ENCODE results near the gene PAX9. TPM values are rescaled to one million over a fixed set of nuclear protein-coding genes. Genes with fewer than 3 reads are reported as not detected.

PAX9 gene
- total RNA-seq, 2 donors from 2014 or later = 0.25 to 0.77 TPM

DNA sequence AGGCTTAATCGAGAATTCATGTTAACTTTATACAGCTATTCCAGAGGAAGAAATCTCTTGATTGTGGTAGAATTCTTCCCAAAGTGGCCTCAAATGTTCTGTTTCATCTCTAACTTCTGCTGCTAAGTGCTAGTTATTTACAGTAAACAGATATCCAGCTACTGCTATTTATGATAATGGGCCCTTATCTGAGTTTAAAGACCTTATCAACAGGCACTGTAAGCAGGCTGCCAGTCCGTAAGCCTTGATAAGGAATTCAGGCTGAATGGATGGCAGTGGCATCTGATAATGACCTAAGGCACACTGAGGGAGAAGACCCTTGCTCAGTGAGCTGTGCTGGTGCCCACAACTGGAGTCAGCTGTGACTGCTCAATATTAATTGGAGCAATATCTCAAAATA is 59.0 kb downstream of the PAX9 start:
- Histone ChIP-seq H3K4me3 (no peak overlapping the region), H3K27me3 (no peaks in the 10 kb centered on the region), H3K27ac (no peak overlapping the region), H3K9me3 (no peaks in the 10 kb centered on the region), H3K9ac (ENCODE audit: low read depth in 2 of 2, low read length in 2 of 2) (no peak overlapping the region), H3K36me3 (no peaks in the 10 kb centered on the region), H3K4me1 (no peaks in the 10 kb centered on the region)
- no peak for DNase-seq
- TF ChIP-seq, protein P1, sequence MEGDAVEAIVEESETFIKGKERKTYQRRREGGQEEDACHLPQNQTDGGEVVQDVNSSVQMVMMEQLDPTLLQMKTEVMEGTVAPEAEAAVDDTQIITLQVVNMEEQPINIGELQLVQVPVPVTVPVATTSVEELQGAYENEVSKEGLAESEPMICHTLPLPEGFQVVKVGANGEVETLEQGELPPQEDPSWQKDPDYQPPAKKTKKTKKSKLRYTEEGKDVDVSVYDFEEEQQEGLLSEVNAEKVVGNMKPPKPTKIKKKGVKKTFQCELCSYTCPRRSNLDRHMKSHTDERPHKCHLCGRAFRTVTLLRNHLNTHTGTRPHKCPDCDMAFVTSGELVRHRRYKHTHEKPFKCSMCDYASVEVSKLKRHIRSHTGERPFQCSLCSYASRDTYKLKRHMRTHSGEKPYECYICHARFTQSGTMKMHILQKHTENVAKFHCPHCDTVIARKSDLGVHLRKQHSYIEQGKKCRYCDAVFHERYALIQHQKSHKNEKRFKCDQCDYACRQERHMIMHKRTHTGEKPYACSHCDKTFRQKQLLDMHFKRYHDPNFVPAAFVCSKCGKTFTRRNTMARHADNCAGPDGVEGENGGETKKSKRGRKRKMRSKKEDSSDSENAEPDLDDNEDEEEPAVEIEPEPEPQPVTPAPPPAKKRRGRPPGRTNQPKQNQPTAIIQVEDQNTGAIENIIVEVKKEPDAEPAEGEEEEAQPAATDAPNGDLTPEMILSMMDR (IDR thresholded peaks at IDR 0.05) = no peak
- intact Hi-C loops (cut with DNase I) = no loop called here

DNA sequence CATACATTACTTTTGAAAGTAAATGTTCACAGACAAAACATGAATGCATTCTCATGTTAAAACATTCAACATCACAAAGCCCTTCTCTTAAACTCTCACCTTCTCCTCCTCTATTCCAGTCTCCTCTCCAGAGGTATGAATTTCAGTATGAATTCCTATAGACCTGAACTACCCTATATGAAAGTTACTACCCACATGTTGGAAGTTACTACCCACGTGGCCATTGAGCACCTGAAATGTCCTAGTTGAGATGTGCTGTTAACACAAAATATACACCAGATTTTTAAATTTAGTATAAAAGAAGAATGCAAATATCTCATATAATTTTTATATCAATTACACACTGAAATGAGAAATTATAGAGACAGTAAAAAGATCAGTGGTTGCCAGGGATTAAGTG is 60.2 kb downstream of the PAX9 start:
- intact Hi-C loops (cut with DNase I) = no loop called here
- no peaks in the 10 kb centered on the region for H3K4me1 ChIP-seq
- DNase-seq = no peak
- H3K9me3 ChIP-seq = no peaks in the 10 kb centered on the region
- H3K4me3 ChIP-seq = no peak overlapping the region
- no peaks in the 10 kb centered on the region for H3K27me3 ChIP-seq
- no peaks in the 10 kb centered on the region for H3K36me3 ChIP-seq
- no peak overlapping the region for H3K27ac ChIP-seq
- H3K9ac ChIP-seq (ENCODE audit: low read depth in 2 of 2, low read length in 2 of 2) = no peak overlapping the region
- TF ChIP-seq, protein P1 (IDR thresholded peaks at IDR 0.05) = no peak

DNA sequence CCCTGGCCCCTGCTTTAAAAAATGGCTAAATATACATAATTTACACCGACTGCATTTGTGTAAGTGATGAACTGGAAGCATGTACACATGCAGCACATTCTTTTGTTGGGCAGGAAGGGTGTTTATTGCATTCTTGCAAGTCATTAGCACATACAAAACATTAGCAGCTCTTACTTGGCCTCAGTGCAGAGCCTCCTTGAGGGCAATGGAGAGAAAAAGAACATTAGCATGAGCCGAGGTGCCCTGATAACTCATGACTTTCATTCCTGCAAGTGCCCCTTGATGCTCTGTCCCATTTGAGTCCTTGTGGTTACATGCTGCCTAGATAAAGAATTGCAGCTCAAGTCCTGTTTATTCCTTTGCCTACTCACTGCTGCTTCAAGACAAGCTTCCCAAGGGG is 61.9 kb downstream of the PAX9 start:
- Histone ChIP-seq H3K9me3 (no peaks in the 10 kb centered on the region), H3K27me3 (no peaks in the 10 kb centered on the region)

DNA sequence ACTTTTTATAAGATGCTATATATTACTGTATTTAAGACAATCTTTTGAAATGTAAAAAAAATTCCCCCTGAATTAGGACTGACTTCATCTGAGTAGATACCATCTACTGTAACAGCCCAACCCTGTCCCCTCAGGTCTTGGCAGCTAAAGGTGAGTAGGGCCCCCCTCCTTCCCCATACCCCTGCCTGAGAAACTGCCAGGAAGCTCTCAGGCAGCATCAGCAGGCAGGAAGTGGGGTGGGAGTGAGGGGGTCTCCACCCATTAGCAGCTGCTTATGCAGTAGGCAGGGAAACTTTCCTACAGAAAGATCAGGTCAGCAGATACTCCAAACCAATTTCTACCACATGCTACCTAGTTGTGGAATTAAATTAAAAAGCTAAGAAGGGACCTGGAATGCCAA is 62.5 kb downstream of the PAX9 start:
- no peaks in the 10 kb centered on the region for H3K9me3 ChIP-seq
- H3K36me3 ChIP-seq = no peaks in the 10 kb centered on the region
- H3K4me1 ChIP-seq = no peaks in the 10 kb centered on the region
- intact Hi-C loops (cut with DNase I) = no loop called here
- no peak overlapping the region for H3K27ac ChIP-seq
- TF ChIP-seq, protein P1 (IDR thresholded peaks at IDR 0.05) = no peak
- H3K27me3 ChIP-seq = no peaks in the 10 kb centered on the region
- H3K9ac ChIP-seq (ENCODE audit: low read depth in 2 of 2, low read length in 2 of 2) = no peak overlapping the region
- H3K4me3 ChIP-seq = no peak overlapping the region
- no peak for DNase-seq

More for the DNA sequence above, 61.9 kb downstream of the PAX9 start:
- Histone ChIP-seq H3K27ac (no peak overlapping the region), H3K36me3 (no peaks in the 10 kb centered on the region), H3K4me3 (no peak overlapping the region), H3K9ac (ENCODE audit: low read depth in 2 of 2, low read length in 2 of 2) (no peak overlapping the region), H3K4me1 (no peaks in the 10 kb centered on the region)
- TF ChIP-seq, protein P1 (IDR thresholded peaks at IDR 0.05) = no peak
- intact Hi-C loops (cut with DNase I) = no loop called here
- no peak for DNase-seq

DNA sequence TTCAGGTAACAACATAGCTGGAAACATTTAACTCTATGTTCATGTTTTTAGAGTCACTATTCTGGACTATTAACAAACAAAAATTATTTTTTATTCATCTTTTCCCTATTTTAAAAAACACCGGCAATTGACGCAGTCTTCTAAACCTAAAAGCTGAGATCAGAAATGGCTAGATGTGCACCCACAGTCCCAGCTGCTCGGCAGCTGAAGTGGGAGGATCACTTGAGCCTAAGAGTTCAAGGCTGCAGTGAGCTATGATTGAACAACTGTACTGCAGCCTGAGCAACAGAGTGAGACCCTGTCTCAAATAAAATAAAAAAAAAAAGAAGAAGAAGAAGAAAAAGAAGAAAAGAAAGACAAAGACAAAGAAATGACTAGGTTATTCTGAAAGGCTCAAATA is 64.5 kb downstream of the PAX9 start:
- Histone ChIP-seq H3K27ac (no peak overlapping the region), H3K4me1 (no peaks in the 10 kb centered on the region)
- intact Hi-C loops (cut with DNase I) = no loop called here

More for the DNA sequence above, 64.5 kb downstream of the PAX9 start:
- no peak overlapping the region for H3K9ac ChIP-seq (ENCODE audit: low read depth in 2 of 2, low read length in 2 of 2)
- TF ChIP-seq, protein P1 (IDR thresholded peaks at IDR 0.05) = no peak
- no peaks in the 10 kb centered on the region for H3K9me3 ChIP-seq
- H3K36me3 ChIP-seq = no peaks in the 10 kb centered on the region
- H3K4me3 ChIP-seq = no peak overlapping the region
- H3K27me3 ChIP-seq = no peaks in the 10 kb centered on the region
- no peak for DNase-seq

Other genes with a start within 250 kb of the PAX9 start
- under 1 TPM in 1 of 2 donors, not detected in 1; 0.32 TPM for gene NKX2-1, start 141.6 kb upstream of the PAX9 start, total RNA-seq
- not detected for gene NKX2-8, start 79.2 kb upstream of the PAX9 start, total RNA-seq